Ascending aorta (tissue), 2 donors: ENCODE data around the gene SAFB. TPM values are rescaled to one million over a fixed set of nuclear protein-coding genes. Genes with fewer than 3 reads are reported as not detected.
A peak's percentile ranks its signal among the peaks of the same experiment; 100 is the strongest.
"Not testable (repeated sequence)": the region's sequence is repeated elsewhere in the genome, so short reads cannot be mapped to it uniquely, and the experiment has no call there.

Experiments
- DNase-seq, 2 donors: peaks; one replicate each; pipeline ENCODE4 v3.0.0-alpha.2; 2019; ENCODE audit warnings: low spot score in 2 of 2
- H3K27ac ChIP-seq, 2 donors: fragments of 200-600 bp; sonication (generic); one replicate each; pipeline ENCODE4 v1.5.1; 2016 to 2017; ENCODE audit warnings: mild to moderate bottlenecking in 1 of 2
- H3K27me3 ChIP-seq: fragments of 200-600 bp; sonication (generic); one replicate; pipeline ENCODE4 v1.5.1; 2017
- H3K36me3 ChIP-seq, 2 donors: fragments of 200-600 bp; sonication (generic); one replicate each; pipeline ENCODE4 v1.5.1; 2016
- H3K4me1 ChIP-seq, 2 donors: fragments of 200-600 bp; sonication (generic); one replicate each; pipeline ENCODE4 v1.5.1; 2016 to 2017; ENCODE audit warnings: mild to moderate bottlenecking in 1 of 2
- H3K4me3 ChIP-seq, 2 donors: fragments of 200-600 bp; sonication (generic); one replicate each; pipeline ENCODE4 v1.5.1; 2016 to 2017; ENCODE audit warnings: mild to moderate bottlenecking in 1 of 2
- H3K9me3 ChIP-seq, 2 donors: fragments of 200-600 bp; sonication (generic); one replicate each; pipeline ENCODE4 v1.5.1; 2016
- CTCF ChIP-seq, 3 experiments: fragments of 200-600 bp in 2 of 3; fragments of 450-650 bp in 1 of 3; sonication (generic) in 2 of 3; IDR thresholded peaks; one replicate each; pipeline ENCODE4 v1.5.1; 2016 to 2019; ENCODE audit warnings: antibody characterized with exemption in 3 of 3, mild to moderate bottlenecking in 1 of 3, moderate library complexity in 1 of 3
- intact Hi-C: fragments of 100-400 bp; cut with DNase I; formaldehyde crosslinking; loops from one replicate; pipeline ENCODE4 v1.15.1; 2023
- total RNA-seq: library from RNA; depleted of rRNA; stranded (reverse); fragments of >200 nt; gene quantifications from one replicate; pipeline ENCODE4 v1.1.0, GENCODE V29; 2016

SAFB gene
- total RNA-seq, 1 donor from 2014 or later, result 114 TPM

GRCh38 chr19:5686647-5687359 lies 63.9 kb downstream of the SAFB start:
- peak; percentile 76 to 97 for DNase-seq
- intact Hi-C loops, result loop anchor here (1.0 kb wide), 1 partner anchor 103 kb away; no protein-coding TSS in a partner anchor
- Histone ChIP-seq H3K27ac (peak overlapping the region; percentile 64 to 66), H3K9me3 (no peaks in the 10 kb centered on the region), H3K36me3 (peaks cover 1 to 4% of the 10 kb centered on the region in 2 donors), H3K4me3 (peak overlapping the region; percentile 48 to 68), H3K4me1 (peaks cover 5 to 13% of the 10 kb centered on the region in 2 donors), H3K27me3 (no peaks in the 10 kb centered on the region)
- TF ChIP-seq CTCF (IDR thresholded peaks at IDR 0.05), result peak; percentile 74 to 93 (median 90)

GRCh38 chr19:5687360-5688198 lies 64.7 kb downstream of the SAFB start:
- Histone ChIP-seq H3K36me3 (peaks cover 9 to 12% of the 10 kb centered on the region in 2 donors), H3K4me1 (peaks cover 5 to 13% of the 10 kb centered on the region in 2 donors), H3K9me3 (no peaks in the 10 kb centered on the region), H3K27ac (peak overlapping the region in 1 of 2 donors; percentile 64), H3K4me3 (peak overlapping the region; percentile 48 to 68), H3K27me3 (no peaks in the 10 kb centered on the region)
- TF ChIP-seq CTCF (IDR thresholded peaks at IDR 0.05), result peak in 1 of 3 experiments; percentile 5
- intact Hi-C loops, result no loop called here
- no peak for DNase-seq

GRCh38 chr19:5688262-5688881 lies 65.5 kb downstream of the SAFB start:
- Histone ChIP-seq H3K4me1 (peaks cover 5 to 13% of the 10 kb centered on the region in 2 donors), H3K36me3 (peaks cover 17 to 19% of the 10 kb centered on the region in 2 donors)
- H3K27ac ChIP-seq, H3K27me3 ChIP-seq, intact Hi-C loops, H3K4me3 ChIP-seq, H3K9me3 ChIP-seq, DNase-seq: not testable (repeated sequence)

DNA sequence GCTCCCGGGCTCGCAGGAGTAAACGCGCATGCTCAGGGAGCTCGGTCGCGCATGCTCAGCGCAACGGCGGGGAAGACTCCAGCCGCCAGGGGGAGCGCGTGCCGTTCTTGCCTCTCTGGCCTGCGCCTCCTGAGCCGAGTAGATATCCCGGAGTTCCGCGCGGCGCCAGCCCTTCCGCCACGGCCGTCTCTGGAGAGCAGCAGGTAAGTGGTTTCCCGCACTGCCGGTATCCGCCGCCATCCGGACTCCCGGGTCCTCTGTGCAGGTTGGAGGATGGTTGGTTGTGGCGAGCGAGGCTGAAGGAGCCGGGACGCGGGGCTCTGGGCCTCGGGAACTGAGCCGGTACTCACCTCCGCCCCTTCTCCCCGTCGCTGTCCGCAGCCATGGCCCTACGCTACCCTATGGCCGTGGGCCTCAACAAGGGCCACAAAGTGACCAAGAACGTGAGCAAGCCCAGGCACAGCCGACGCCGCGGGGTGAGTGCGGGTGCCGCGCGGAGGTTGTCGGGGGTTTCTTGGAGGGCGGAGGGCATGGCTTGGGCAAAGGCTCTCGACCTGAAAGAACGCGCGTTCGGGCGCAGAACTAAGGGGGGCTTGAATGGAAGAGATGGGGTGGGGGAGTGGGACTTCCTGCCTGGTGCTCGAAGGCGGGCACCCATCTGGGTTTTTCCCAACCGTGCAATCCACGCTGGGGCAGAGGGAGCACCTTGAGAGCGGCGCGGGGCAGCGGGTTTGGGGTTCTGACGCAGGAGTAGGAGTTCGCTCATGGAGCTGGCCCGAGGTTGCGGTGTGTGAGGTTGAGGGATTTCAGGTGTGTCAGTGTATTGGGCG lies 67.5 kb downstream of the SAFB start, which contains the start of gene RPL36:
Gene RPL36, plus strand, starts transcription at position 171 of the 830 bp plus-strand sequence. Its CDS starts 213 bp downstream, at position 384.
- Histone ChIP-seq H3K36me3 (peaks cover 36 to 39% of the 10 kb centered on the region in 2 donors), H3K27ac (peak within 1 kb of the TSS; percentile 85 to 88), H3K4me1 (peaks cover 5 to 13% of the 10 kb centered on the region in 2 donors), H3K9me3 (no peaks in the 10 kb centered on the region), H3K27me3 (no peaks in the 10 kb centered on the region), H3K4me3 (peak within 1 kb of the TSS; percentile 65 to 70)
- intact Hi-C loops, result loop anchor here (1.0 to 2.0 kb wide), 3 partner anchors 10 to 68 kb away; partner anchors contain the start of genes CATSPERD, LONP1, MICOS13 and SAFB
- TF ChIP-seq CTCF (IDR thresholded peaks at IDR 0.05), result peak; percentile 94 to 98 (median 95)
- peak; percentile 84 to 99 for DNase-seq

DNA sequence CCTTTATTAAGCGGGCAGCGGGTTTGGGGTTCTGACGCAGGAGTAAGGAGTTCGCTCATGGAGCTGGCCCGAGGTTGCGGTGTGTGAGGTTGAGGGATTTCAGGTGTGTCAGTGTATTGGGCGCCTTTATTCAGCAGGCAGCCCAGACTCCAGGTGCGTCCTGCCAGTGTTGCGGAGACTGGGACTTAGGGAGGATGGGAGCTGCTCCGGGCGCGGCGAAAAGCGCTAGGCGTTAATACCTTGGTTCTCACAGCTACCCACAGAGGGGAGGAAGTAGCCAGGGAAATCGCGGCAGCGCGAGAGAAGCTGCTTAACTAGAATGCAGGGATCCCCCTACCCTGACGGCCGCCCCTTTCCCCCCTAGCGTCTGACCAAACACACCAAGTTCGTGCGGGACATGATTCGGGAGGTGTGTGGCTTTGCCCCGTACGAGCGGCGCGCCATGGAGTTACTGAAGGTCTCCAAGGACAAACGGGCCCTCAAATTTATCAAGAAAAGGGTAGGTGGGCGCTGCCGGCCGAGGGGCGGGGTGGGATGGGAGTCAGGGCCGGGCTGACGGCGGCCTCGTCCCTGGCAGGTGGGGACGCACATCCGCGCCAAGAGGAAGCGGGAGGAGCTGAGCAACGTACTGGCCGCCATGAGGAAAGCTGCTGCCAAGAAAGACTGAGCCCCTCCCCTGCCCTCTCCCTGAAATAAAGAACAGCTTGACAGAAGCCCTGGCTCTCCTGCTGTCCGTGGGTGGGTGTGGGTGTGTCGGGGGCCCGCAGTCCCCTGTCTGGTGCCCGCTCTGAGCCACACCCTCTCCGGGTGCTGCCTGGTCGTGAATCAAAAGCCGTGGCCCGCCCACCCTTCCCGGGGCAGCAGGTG lies 68.3 kb downstream of the SAFB start:
- no peak for DNase-seq

More for the DNA sequence above, 68.3 kb downstream of the SAFB start:
- intact Hi-C loops, result loop anchor here (1.0 to 2.0 kb wide), 3 partner anchors 11 to 68 kb away; partner anchors contain the start of genes CATSPERD, LONP1, MICOS13 and SAFB
- Histone ChIP-seq H3K9me3 (no peaks in the 10 kb centered on the region), H3K4me1 (peaks cover 5 to 13% of the 10 kb centered on the region in 2 donors), H3K36me3 (peaks cover 45 to 48% of the 10 kb centered on the region in 2 donors), H3K27me3 (no peaks in the 10 kb centered on the region), H3K4me3 (peak overlapping the region; percentile 65 to 70), H3K27ac (peak overlapping the region; percentile 85 to 88)
- TF ChIP-seq CTCF (IDR thresholded peaks at IDR 0.05), result no peak
